ENCODE results near the gene SLC44A2.
"Not testable (repeated sequence)": the region's sequence is repeated elsewhere in the genome, so short reads cannot be mapped to it uniquely, and the experiment has no call there.

SLC44A2 gene

GRCh38 chr19:10653732-10654609 is 28.6 kb downstream of the SLC44A2 start, which contains the start of gene ILF3:
ILF3 (plus strand) TSS chr19:10654346; CDS start chr19:10670606, 16,260 bp downstream.
- DNase-seq = peak; percentile 100

GRCh38 chr19:10654610-10655456 is 29.5 kb downstream of the SLC44A2 start:
- DNase-seq = peak; percentile 83

GRCh38 chr19:10655457-10656312 is 30.3 kb downstream of the SLC44A2 start:
- peak; percentile 63 for DNase-seq

DNA sequence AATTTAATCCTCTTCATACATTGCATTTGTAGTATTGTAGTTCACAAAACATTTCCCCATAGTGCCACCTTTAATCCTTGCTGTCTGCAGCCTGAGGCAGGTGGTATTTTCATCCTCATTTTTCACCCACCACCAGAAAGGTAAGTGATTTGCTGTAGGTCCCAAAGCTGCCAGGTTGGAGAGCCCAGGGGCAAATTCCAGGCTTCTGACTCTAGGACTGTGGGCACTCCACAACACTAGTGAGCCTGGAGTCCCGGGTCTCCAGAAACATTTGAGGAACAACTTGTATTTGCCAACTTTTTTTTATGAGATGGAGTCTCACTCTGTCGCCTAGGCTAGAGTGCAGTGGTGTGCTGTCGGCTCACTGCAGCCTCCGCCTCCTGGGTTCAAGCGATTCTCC is 35.0 kb downstream of the SLC44A2 start:
- DNase-seq = no peak

- DNase-seq = no peak
Measured at GRCh38 chr19:10661946-10662345, 36.6 kb downstream of the SLC44A2 start.

- DNase-seq = no peak
Measured at GRCh38 chr19:10662384-10663251, 37.3 kb downstream of the SLC44A2 start.

- DNase-seq = not testable (repeated sequence)
Measured at GRCh38 chr19:10663252-10663563, 37.9 kb downstream of the SLC44A2 start.

DNA sequence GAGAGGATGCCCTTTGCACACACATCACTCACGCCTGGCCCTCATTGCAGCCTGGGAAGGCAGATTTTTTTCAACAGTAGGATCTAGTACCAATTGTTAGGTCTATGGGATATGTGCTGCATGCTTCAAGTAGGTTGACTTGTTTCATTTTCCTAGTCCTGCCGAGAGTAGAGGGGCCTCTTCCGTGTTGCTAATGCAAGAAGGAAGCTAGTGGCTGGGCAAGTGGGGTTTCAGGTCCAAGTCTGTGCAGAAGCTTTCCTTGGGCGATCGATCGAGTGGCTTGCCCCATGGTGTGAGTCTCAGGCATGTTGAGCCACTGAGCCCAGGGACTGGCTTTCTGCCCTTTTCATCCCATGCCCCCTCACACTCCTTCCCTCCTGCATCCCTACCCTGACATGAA is 42.5 kb downstream of the SLC44A2 start:
- no peak for DNase-seq

DNA sequence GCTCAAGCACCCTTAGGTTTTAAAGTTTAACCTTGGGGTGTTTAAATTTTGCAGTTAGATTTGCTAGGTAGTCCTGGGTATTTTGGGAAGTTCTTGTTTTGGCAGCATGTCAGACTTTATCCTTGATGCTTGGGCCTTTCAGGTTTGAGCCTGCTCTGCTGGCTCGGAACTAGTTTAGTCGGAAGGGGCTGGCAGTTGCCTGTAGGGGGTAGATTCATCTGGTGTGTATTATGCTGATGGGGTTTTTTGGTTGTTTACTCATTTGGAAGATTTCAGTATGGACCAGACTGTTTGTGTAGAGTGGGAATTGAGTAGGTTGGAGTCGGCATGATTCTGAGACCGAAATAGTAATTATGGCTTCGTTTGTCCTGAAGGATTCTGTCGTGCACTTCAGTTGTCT is 43.9 kb downstream of the SLC44A2 start:
- no peak for DNase-seq

DNA sequence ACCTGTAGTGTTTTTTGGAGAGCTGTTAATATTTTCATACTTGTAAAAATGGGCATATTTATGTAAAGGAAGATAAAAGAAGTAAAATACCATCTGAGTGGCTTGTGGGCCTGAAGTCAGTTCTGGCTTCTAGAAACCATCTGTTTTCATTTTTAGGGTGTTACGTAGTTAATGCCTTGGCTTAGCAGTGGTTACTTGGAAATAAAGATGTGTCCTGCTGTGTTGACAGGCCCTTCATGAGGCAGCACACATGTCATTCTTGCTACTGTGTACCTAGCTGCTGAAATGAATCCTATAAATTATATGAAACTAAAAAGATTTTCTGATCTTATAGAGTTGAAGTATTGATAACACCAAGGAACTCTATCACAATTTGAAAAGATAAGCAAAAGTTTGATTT is 44.8 kb downstream of the SLC44A2 start:
- DNase-seq = no peak

GRCh38 chr19:10670876-10671804 is 45.8 kb downstream of the SLC44A2 start:
- no peak for DNase-seq

DNA sequence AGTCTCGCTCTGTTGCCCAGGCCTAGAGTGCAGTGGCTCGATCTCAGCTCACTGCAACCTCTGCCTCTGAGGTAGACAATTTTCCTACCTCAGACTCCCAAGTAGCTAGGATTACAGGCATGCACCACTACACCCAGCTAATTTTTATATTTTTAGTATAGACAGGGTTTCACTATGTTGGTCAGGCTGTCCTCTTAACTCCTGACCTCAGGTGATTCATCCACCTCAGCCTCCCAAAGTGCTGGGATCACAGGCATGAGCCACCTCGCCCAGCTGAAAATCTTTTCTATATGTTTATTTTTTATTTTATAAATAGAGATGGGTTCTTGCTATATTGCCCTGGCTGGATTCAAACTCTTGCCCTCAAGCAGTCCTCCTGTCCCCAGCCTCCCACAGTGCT is 46.6 kb downstream of the SLC44A2 start:
- not testable (repeated sequence) for DNase-seq

DNA sequence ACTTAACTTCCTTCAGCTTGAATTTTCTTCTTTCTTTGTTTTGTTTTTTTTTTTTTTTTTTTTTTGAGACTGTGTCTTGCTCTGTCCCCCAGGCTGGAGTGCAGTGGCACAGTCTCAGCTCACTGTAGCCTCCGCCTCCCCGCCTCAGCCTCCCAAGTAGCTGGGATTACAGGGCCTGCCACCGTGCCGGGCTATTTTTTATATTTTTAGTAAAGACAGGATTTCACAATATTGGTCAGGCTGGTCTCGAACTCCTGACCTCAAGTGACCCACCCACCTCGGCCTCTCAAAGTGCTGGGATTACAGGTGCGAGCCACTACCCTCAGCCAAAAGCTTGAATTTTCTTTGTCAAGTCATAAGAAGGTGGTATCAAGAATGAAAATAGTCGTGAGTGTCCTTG is 49.9 kb downstream of the SLC44A2 start:
- DNase-seq = not testable (repeated sequence)

GRCh38 chr19:10677751-10678150 is 52.4 kb downstream of the SLC44A2 start:
- no peak for DNase-seq

DNA sequence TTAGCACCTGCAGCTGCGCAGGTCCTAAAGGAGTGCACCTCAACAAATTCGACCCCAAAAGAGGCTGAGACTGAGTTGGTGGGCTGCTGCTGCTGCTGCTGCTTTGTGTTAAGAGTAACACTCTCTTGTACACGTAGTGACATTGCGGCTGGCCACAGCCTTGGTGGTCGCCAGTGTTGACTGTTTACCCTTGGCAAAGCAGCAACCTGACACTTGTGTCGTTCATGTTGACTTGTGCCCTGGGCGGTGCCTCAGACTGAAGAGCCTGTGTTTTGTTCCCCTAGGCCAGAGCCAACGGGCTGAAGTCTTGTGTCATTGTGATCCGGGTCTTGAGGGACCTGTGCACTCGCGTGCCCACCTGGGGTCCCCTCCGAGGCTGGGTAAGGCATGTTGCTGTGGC is 53.5 kb downstream of the SLC44A2 start:
- DNase-seq = no peak

- DNase-seq = no peak
Measured at GRCh38 chr19:10679743-10680142, 54.4 kb downstream of the SLC44A2 start.

DNA sequence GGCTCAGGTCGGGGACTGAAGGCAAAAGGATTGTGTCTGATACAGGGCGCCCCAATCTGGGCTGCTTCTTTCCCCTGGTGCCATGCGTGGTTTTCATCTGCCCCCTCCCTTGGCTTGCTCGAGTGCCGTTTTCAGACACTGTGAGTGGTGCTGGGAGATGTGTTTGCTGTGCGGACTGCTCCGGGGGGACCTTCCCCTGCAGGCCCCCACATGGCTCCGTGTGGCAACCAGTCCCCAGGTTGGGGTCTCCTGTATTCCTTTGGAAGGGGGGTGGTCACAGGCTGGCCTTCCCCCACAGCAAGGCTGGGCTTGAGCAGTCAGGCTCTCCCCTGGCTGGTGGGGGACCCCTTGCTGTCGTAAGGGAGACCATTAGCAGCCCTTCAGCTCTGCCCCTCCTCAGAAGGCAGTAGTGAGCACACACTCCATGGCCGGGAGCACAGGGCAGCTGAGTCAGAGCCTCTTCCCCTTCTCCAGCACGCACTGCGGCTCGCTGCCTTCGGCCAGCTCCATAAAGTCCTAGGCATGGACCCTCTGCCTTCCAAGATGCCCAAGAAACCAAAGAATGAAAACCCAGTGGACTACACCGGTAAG is 55.3 kb downstream of the SLC44A2 start:
- DNase-seq = no peak

DNA sequence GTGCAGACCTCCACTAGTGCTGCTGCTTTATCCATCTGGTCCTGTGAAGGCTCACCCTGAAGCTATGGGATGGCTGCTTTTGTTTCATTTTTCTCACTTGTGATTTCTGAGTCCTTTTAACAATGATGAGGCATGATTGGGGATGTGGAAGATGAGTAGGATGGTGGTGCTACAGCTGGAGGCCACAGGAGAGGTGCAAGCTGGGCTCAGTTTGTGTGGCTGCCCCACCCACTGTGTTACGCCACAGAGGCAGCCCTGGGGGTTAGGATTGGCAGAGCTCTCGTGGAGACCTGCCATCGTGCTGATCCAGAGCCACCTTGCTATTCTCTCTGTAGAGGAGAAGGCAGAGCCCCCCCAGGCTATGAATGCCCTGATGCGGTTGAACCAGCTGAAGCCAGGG is 56.3 kb downstream of the SLC44A2 start:
- no peak for DNase-seq

DNA sequence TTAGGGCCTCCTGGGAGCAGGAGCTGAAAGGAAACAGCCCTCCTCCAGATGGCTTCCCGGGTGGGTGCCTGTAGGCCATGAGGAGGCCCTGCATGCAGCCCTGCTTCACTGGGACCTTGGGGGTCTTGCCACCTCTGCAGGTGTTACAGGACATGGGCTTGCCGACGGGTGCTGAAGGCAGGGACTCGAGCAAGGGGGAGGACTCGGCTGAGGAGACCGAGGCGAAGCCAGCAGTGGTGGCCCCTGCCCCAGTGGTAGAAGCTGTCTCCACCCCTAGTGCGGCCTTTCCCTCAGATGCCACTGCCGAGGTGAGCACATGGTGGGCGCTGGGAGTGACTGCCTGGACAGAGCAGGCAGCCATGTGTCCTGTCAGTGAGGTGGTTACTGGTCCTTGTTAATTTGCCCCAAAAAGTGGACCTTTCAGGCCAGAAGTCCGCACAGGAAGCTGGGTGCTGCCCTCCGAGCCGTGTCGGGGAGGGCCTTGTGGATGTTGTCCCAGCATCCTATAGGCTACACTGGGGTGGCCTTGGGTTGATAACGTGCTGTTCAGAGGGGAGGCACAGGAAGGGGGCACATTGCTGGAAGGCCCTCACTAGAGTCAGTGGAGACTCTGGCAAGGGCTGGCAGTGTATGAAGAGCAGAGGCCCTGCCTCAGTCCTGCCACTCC is 57.2 kb downstream of the SLC44A2 start:
- DNase-seq = no peak

GRCh38 chr19:10683064-10683426 is 57.7 kb downstream of the SLC44A2 start:
- DNase-seq = no peak

All from NCI-H146 (cell line).